ENCODE data around the gene ZSWIM9. TPM values are rescaled to one million over a fixed set of nuclear protein-coding genes. Genes with fewer than 3 reads are reported as not detected.

The ZSWIM9 gene
- total and polyA plus RNA-seq, 4 donors: 0.25 to 2.5 (median 1.6) TPM

- 96% methylated on average over 26 of the region's 26 CpGs for WGBS
- no peaks in the 10 kb centered on the region for H3K27me3 ChIP-seq (ENCODE audit: control insufficient read depth in 4 of 4, insufficient read depth in 4 of 4, low read length in 3 of 4)
- DNase-seq (ENCODE audit: low spot score): no peak
- H3K27ac ChIP-seq (ENCODE audit: low read depth in 1 of 2, low read length in 2 of 2): no peak overlapping the region
- no peaks in the 10 kb centered on the region for H3K4me1 ChIP-seq (ENCODE audit: control insufficient read depth in 4 of 4, insufficient read depth in 4 of 4, low read length in 3 of 4)
- no peak overlapping the region for H3K4me3 ChIP-seq (ENCODE audit: low read depth in 1 of 3, low read length in 3 of 3)
- H3K9ac ChIP-seq (ENCODE audit: low read depth in 1 of 2, low read length in 2 of 2): no peak overlapping the region
- TF ChIP-seq RAD21 (IDR thresholded peaks at IDR 0.05) (no peak), ZBTB33 (IDR thresholded peaks at IDR 0.05) (no peak), MAX (IDR thresholded peaks at IDR 0.05) (no peak), FOXA1 (IDR thresholded peaks at IDR 0.05) (no peak), EGR1 (IDR thresholded peaks at IDR 0.05; ENCODE audit: low read depth in 2 of 2) (no peak), ATF3 (IDR thresholded peaks at IDR 0.05) (no peak), GABPA (IDR thresholded peaks at IDR 0.05 in 1 of 2, conservative IDR thresholded peaks at IDR 0.05 in 1 of 2) (no peak), REST (IDR thresholded peaks at IDR 0.05) (no peak), SP1 (IDR thresholded peaks at IDR 0.05) (no peak), YY1 (IDR thresholded peaks at IDR 0.05) (no peak), HNF4G (IDR thresholded peaks at IDR 0.05) (no peak), TAF1 (conservative IDR thresholded peaks at IDR 0.05) (no peak), CTCF (IDR thresholded peaks at IDR 0.05; ENCODE audit: low read depth, low read length, missing input control) (no peak), NR2F2 (IDR thresholded peaks at IDR 0.05) (no peak), HNF4A (conservative IDR thresholded peaks at IDR 0.05) (no peak), JUND (IDR thresholded peaks at IDR 0.05) (no peak)
- peaks cover 0 to 7% (median 0%) of the 10 kb centered on the region in 4 donors for H3K36me3 ChIP-seq (ENCODE audit: control insufficient read depth in 4 of 4, insufficient read depth in 3 of 4, low read depth in 1 of 4, low read length in 3 of 4)
- H3K9me3 ChIP-seq (ENCODE audit: control insufficient read depth in 4 of 4, low read length in 3 of 4): no peaks in the 10 kb centered on the region
Measured at GRCh38 chr19:48137411-48137810, 33.1 kb upstream of the ZSWIM9 start.

- Histone ChIP-seq H3K27me3 (ENCODE audit: control insufficient read depth in 4 of 4, insufficient read depth in 4 of 4, low read length in 3 of 4) (no peaks in the 10 kb centered on the region), H3K9ac (ENCODE audit: low read depth in 1 of 2, low read length in 2 of 2) (no peak overlapping the region), H3K36me3 (ENCODE audit: control insufficient read depth in 4 of 4, insufficient read depth in 3 of 4, low read depth in 1 of 4, low read length in 3 of 4) (peaks cover 0 to 12% (median 1%) of the 10 kb centered on the region in 4 donors), H3K4me1 (ENCODE audit: control insufficient read depth in 4 of 4, insufficient read depth in 4 of 4, low read length in 3 of 4) (no peaks in the 10 kb centered on the region), H3K4me3 (ENCODE audit: low read depth in 1 of 3, low read length in 3 of 3) (no peak overlapping the region), H3K9me3 (ENCODE audit: control insufficient read depth in 4 of 4, low read length in 3 of 4) (no peaks in the 10 kb centered on the region), H3K27ac (ENCODE audit: low read depth in 1 of 2, low read length in 2 of 2) (no peak overlapping the region)
- WGBS: 93% methylated on average over 6 of the region's 6 CpGs
- no peak for TF ChIP-seq SP1 (IDR thresholded peaks at IDR 0.05)
- no peak for TF ChIP-seq HNF4A (conservative IDR thresholded peaks at IDR 0.05)
- TF ChIP-seq RAD21 (IDR thresholded peaks at IDR 0.05): no peak
- no peak for TF ChIP-seq NR2F2 (IDR thresholded peaks at IDR 0.05)
- no peak for TF ChIP-seq REST (IDR thresholded peaks at IDR 0.05)
- TF ChIP-seq HNF4G (IDR thresholded peaks at IDR 0.05): no peak
- no peak for TF ChIP-seq TAF1 (conservative IDR thresholded peaks at IDR 0.05)
- TF ChIP-seq JUND (IDR thresholded peaks at IDR 0.05): no peak
- no peak for TF ChIP-seq GABPA (IDR thresholded peaks at IDR 0.05 in 1 of 2, conservative IDR thresholded peaks at IDR 0.05 in 1 of 2)
- no peak for TF ChIP-seq RXRA (IDR thresholded peaks at IDR 0.05)
- DNase-seq (ENCODE audit: low spot score): no peak
Measured at GRCh38 chr19:48139053-48139452, 31.4 kb upstream of the ZSWIM9 start.

Data from liver (tissue), 9 donors.